Retina (tissue), 1 donor: Measurements from ENCODE around the gene NPAS2.

Experiments used
- DNase-seq: peaks from one replicate; pipeline ENCODE4 v3.0.0-alpha.2; 2016

The NPAS2 gene

GRCh38 chr2:100822587-100823248 lies 2.8 kb downstream of the NPAS2 start:
- no peak for DNase-seq

GRCh38 chr2:100823665-100824438 lies 3.9 kb downstream of the NPAS2 start:
- no peak for DNase-seq

GRCh38 chr2:100824842-100825241 lies 4.9 kb downstream of the NPAS2 start:
- DNase-seq, result no peak

GRCh38 chr2:100826494-100826893 lies 6.6 kb downstream of the NPAS2 start:
- no peak for DNase-seq

- no peak for DNase-seq
Observed at GRCh38 chr2:100831158-100831750, 11.3 kb downstream of the NPAS2 start.

- DNase-seq, result no peak
Observed at GRCh38 chr2:100831831-100832230, 11.9 kb downstream of the NPAS2 start.

- DNase-seq, result no peak
Observed at GRCh38 chr2:100832885-100833284, 12.9 kb downstream of the NPAS2 start.

- DNase-seq, result no peak
Observed at GRCh38 chr2:100833331-100833730, 13.4 kb downstream of the NPAS2 start.

- DNase-seq, result no peak
Observed at GRCh38 chr2:100834221-100834620, 14.3 kb downstream of the NPAS2 start.

GRCh38 chr2:100835006-100835659 lies 15.2 kb downstream of the NPAS2 start:
- no peak for DNase-seq

GRCh38 chr2:100840519-100840918 lies 20.6 kb downstream of the NPAS2 start:
- DNase-seq, result no peak

GRCh38 chr2:100842241-100842922 lies 22.4 kb downstream of the NPAS2 start:
- DNase-seq, result no peak

- DNase-seq, result no peak
Observed at GRCh38 chr2:100844514-100844913, 24.6 kb downstream of the NPAS2 start.

GRCh38 chr2:100845141-100845991 lies 25.4 kb downstream of the NPAS2 start:
- DNase-seq, result no peak

- no peak for DNase-seq
Observed at GRCh38 chr2:100846716-100847115, 26.8 kb downstream of the NPAS2 start.

- no peak for DNase-seq
Observed at GRCh38 chr2:100852447-100852846, 32.5 kb downstream of the NPAS2 start.

GRCh38 chr2:100852999-100853908 lies 33.3 kb downstream of the NPAS2 start:
- no peak for DNase-seq

GRCh38 chr2:100853909-100854810 lies 34.2 kb downstream of the NPAS2 start:
- DNase-seq, result no peak

- DNase-seq, result no peak
Observed at GRCh38 chr2:100855084-100855483, 35.1 kb downstream of the NPAS2 start.

GRCh38 chr2:100855606-100856005 lies 35.7 kb downstream of the NPAS2 start:
- no peak for DNase-seq
